SIG-M5 (cell line): ENCODE results near the gene RNF208.

Experiments
- DNase-seq: peaks from one replicate; lab custom pipeline; 2025; lab: John Stamatoyannopoulos, UW

RNF208 gene

GRCh38 chr9:137213160-137214060, 8.6 kb downstream of the RNF208 start:
- DNase-seq, result no peak

DNA sequence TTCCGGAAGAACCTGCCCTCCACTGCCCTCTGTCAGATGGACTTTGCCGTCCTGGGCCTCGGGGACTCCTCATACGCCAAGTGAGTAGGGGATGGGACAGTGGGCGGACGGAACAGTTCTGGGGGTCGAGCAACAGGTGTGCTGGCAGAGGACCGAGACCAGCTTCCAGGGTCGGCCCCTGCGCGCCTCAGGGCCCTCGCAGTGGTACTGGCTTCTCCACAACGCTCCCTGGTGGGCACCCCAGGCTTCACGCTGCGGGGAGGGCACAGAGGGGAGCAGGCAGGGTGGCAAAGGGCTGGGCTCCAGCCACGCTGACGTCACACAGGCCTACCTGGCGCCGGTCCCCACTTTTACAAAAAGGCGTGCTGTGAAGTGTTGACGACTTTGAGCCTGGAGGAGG, 9.5 kb downstream of the RNF208 start:
- no peak for DNase-seq

GRCh38 chr9:137211532-137211931, 10.5 kb downstream of the RNF208 start:
- DNase-seq, result no peak

DNA sequence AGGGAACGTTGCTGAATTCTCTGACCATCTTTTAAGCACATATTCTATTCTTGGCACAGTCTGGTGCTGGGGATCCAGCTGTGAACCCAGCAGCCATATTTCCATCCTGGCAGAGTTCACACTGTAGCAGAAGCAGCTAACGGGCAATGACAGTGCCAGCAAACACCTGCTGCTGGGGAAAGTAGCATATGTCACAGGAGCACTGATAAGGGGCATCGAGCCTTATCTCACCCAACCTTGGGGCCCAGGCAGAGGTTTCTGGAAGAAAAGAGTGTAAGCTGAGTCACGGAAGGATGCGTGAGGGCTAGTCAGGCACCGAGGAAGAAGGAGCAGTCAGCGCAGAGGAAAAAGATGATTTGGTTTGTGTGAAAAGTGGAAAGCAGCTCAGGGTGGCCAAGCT, 15.4 kb downstream of the RNF208 start:
- DNase-seq, result no peak

- DNase-seq, result peak; percentile 19
These were observed 16.6 kb downstream of the RNF208 start, which contains the start of the genes NDOR1 and TMEM203 for GRCh38 chr9:137205126-137206069. NDOR1 (plus strand) TSS chr9:137205700; CDS start chr9:137205778, 78 bp downstream. TMEM203 (minus strand) TSS chr9:137205648; CDS start chr9:137205414, 234 bp downstream.

- DNase-seq, result no peak
These were observed 17.3 kb downstream of the RNF208 start for GRCh38 chr9:137204731-137205125.

- no peak for DNase-seq
These were observed 19.1 kb downstream of the RNF208 start for GRCh38 chr9:137202966-137203365.

DNA sequence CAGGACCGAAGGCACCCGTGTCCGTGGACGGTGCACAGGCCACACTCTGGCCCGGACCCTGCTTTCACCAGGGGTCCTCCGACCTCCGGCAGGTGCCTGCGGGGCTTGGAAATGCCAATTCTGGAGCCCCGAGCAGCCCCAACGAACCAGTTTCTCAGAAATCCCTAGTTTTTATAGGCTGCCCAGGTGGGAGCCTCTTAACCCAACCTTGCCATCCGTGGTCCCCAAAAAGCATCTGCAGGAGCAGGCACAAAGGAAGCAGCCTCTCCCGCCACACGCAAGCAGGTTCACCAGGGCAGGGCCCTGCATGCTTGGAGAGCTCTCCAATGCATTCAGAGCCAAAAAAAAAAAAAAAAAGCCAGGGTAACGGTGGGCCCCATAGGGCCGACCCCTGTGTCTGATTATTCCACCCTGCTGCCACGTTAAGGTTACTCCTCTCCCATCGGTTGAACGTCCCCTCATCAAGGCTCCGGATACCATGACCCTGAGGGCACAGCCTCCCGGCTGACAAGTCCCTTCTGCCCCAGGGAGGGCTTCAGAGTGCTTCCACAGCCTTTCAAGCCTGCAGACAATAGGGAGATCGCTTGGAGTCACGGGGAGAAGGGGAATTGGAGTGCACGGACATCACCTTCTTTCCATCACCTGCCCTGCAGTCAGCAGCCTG, 20.7 kb downstream of the RNF208 start:
- no peak for DNase-seq

DNA sequence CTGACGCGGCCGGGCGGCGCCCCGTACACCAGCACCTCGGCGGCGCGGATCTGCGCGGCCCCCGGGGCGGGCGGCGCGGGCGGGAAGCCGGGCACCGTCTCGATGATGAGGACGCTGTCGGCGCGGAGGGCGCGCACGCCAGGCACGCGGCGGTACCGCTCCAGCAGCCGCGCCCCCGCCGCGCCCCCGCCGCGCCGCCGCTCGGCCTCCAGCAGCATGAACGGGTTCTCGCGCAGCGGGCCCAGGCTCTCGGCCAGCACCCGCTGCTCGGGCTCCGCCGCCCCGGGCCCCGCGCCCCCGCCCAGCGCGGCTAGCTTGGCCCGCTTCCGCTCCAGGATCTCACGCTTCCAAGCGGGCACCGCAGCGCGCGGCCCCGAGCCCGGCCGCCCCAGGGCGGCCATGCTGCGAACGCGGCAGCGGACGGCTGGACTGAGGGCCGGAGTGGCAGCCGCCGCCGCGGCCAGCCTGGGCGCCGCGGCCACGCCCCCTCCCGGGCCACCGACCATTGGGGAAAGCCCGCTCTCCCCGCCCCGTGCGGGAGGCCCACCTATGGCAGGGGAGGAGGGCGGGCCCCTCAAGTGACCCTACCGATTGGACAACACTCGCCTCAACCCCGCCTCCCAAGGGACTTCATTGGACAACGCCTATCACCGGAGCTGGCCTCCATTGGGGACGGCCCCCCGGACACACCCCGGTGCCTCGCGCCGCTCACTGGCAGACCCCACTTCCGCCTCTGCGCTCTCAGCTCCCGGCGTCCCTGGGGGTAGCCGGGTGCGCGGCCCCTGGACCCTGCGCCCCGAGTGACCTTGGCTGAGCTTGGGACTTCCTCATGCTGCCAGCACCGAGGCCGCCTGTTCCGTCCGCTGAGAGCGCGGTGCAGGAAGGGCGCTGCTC, 21.5 kb downstream of the RNF208 start, which contains the start of gene TPRN:
Gene TPRN, minus strand, starts transcription at position 431 of the 894 bp plus-strand sequence. Its CDS starts 30 bp downstream, at position 401.
- peak; percentile 78 for DNase-seq

- DNase-seq, result no peak
These were observed 22.5 kb downstream of the RNF208 start for GRCh38 chr9:137199411-137200121.

DNA sequence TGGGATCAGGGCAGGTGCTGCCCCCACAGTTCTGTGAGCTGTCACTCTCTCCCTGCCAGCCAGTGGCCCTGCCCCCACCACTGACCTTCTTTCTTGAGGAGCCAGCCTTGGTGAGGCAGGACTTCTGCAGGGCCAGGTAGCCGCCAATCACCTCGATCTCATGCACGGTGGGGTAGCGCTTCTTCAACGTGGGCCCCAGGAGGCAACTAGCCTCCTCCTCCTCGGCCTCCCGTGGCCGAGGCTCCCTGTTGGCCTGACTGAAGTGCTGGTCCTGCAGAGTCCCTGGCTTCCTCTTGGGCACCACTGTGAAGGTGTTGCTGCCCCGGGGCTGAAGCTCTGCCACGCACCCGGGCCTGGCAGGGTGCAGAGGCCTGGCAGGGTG, 23.1 kb downstream of the RNF208 start:
- DNase-seq, result no peak

- DNase-seq, result no peak
These were observed 23.8 kb downstream of the RNF208 start for GRCh38 chr9:137198051-137198901.

GRCh38 chr9:137195525-137196220, 26.4 kb downstream of the RNF208 start:
- no peak for DNase-seq

DNA sequence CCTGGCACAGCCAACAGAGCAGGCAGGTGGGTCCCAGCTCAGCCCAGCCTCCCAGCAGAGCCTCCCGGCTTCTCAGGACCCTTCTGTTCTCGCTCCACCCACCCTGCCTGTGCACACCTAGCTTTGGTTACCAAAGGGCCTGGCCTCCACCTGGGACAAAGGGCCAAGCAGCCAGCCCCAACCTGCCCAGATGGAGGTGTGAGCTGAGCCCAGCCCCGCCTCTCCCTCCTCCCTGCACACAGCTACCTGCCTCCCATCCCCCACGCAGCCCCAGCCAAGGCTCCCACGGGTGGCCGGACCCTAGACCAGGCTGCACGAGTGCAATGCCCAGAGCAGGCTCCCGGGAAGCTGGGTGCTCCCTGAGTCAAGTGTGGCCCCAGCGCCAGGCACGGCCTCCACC, 27.1 kb downstream of the RNF208 start:
- no peak for DNase-seq

GRCh38 chr9:137194388-137194787, 27.7 kb downstream of the RNF208 start:
- no peak for DNase-seq

DNA sequence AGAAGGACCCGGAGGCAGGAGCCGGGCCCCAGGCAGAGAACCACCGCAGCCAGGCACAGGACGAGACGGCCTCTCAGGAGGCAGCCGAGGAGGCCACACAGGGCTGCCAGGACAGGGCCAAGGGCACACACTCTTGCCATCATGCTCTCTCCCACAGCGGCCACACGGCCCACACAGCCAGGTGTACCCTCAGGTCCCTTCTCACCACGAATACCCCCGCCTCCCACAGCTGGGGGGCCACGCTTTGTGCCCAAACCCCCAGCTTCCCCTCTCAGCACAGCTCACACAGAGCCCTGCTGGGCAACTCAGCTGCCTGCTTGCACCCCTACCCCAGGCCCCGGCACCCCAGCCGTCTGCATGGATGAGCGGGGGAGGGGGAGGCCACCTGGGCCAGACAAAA, 28.3 kb downstream of the RNF208 start:
- DNase-seq, result no peak

- no peak for DNase-seq
These were observed 29.2 kb downstream of the RNF208 start for GRCh38 chr9:137192859-137193258.

GRCh38 chr9:137192448-137192780, 29.6 kb downstream of the RNF208 start:
- no peak for DNase-seq
